A673 (cell line): ENCODE measurements around the gene PYGM.

ENCODE experiments used
- CTCF ChIP-seq: fragments of 300-800, 200-600 bp; sonication (generic); conservative IDR thresholded peaks from 2 replicates; pipeline ENCODE4 v1.5.1; 2017; ENCODE audit warnings: low read depth, mild to moderate bottlenecking, antibody characterized with exemption, low read length, moderate library complexity, mixed read lengths
- EZH2 ChIP-seq: fragments of 200-600 bp; sonication (generic); IDR thresholded peaks from 2 replicates; pipeline ENCODE4 v1.6.1; 2017; ENCODE audit warnings: borderline replicate concordance, low read depth, mild to moderate bottlenecking, mixed read lengths, antibody characterized with exemption, low read length; ENCODE audit not compliant: poor library complexity, severe bottlenecking

DNA sequence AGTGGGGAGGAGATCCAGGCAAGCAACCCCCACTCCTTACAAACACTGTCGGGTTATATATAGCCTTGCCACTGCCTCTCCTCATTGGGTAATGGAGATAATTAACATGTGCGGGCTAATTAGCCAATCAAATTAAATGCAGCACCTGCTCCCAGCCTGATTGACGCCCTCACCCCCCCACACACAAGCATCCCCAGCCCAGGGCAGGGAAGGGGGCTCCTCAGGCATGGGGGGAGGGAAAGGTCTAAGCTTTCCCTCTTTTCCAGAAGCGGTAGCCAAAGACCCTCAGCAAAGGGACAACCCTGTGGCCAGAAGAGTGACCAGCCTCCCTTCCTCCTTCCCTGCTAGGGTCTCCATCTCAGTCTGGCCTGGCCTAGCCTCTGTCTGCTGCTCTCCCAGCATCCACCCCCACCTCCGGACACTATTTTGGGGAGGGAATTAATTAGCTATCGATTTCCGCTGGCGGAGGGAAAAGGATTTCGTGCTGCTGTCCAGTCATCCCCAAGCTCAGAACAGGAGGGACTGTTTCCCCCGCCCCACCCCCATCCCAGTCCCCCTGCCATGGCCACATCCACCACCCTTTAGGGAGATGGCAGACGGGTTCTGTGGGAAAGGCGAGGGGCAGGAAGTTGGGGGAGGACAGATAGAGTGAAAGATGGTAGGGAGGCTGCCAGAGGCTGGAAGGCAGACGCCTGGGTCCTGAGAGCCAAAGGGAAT lies 43.9 kb downstream of the PYGM start:
- TF ChIP-seq CTCF (no peak), EZH2 (no peak)
